CD4-positive, alpha-beta memory T cell (primary cell): ENCODE results near the gene SLC30A1. TPM values are rescaled to one million over a fixed set of nuclear protein-coding genes. Genes with fewer than 3 reads are reported as not detected.

Source experiments
- CTCF ChIA-PET: fragments of 350-600 bp; sonication (Branson Sonifier 250); formaldehyde crosslinking; loops from one replicate; lab custom pipeline; 2021; ENCODE audit warnings: inconsistent platforms; ENCODE audit not compliant: partially characterized antibody; lab: Charles Lee
- POLR2A ChIA-PET: fragments of 350-600 bp; sonication (Branson Sonifier 250); formaldehyde crosslinking; loops from one replicate; lab custom pipeline; 2021; ENCODE audit not compliant: partially characterized antibody; lab: Charles Lee
- DNase-seq, 5 donors: peaks; one replicate each; pipeline versions ENCODE4 v3.0.0 to v3.0.0-alpha.2; 2020 to 2022; ENCODE audit warnings: mixed read lengths in 1 of 5
- H3K27ac ChIP-seq: one replicate; pipeline ENCODE4 v1.7.0; 2013; ENCODE audit warnings: low read depth, low read length
- H3K27me3 ChIP-seq: 2 replicates; pipeline ENCODE4 v1.7.0; 2013; ENCODE audit warnings: mild to moderate bottlenecking, low read length, moderate library complexity; ENCODE audit not compliant: insufficient read depth
- H3K36me3 ChIP-seq: 2 replicates; pipeline ENCODE4 v1.7.0; 2013; ENCODE audit warnings: mild to moderate bottlenecking, low read length, moderate library complexity; ENCODE audit not compliant: insufficient read depth
- H3K4me1 ChIP-seq: 2 replicates; pipeline ENCODE4 v1.7.0; 2013; ENCODE audit warnings: mild to moderate bottlenecking, low read length, moderate library complexity; ENCODE audit not compliant: insufficient read depth
- H3K4me3 ChIP-seq, 2 donors: one replicate each; pipeline ENCODE4 v1.7.0; 2013; ENCODE audit warnings: low read length in 2 of 2, mild to moderate bottlenecking in 1 of 2
- H3K9me3 ChIP-seq, 2 donors: one replicate each; pipeline ENCODE4 v1.7.0; 2013; ENCODE audit warnings: low read length in 2 of 2, control low read depth in 1 of 2; ENCODE audit not compliant: control insufficient read depth in 1 of 2
- H3K27ac Mint-ChIP-seq, 7 donors: one replicate each; pipeline ENCODE4 v1.8.0; 2020 to 2021; ENCODE audit warnings: mixed read lengths in 7 of 7, mild to moderate bottlenecking in 6 of 7, inconsistent platforms in 3 of 7, moderate library complexity in 3 of 7
- H3K27me3 Mint-ChIP-seq, 2 donors: one replicate each; pipeline ENCODE4 v1.8.0; 2020 to 2021; ENCODE audit warnings: mixed read lengths in 2 of 2
- H3K36me3 Mint-ChIP-seq, 2 donors: one replicate each; pipeline ENCODE4 v1.8.0; 2020 to 2021; ENCODE audit warnings: mixed read lengths in 2 of 2, inconsistent platforms in 1 of 2, mild to moderate bottlenecking in 1 of 2
- H3K4me1 Mint-ChIP-seq, 4 donors: one replicate each; pipeline ENCODE4 v1.8.0; 2020 to 2021; ENCODE audit warnings: mixed read lengths in 4 of 4, mild to moderate bottlenecking in 1 of 4
- H3K4me3 Mint-ChIP-seq, 8 donors: one replicate each; pipeline ENCODE4 v1.8.0; 2020 to 2021; ENCODE audit warnings: mixed read lengths in 8 of 8, mild to moderate bottlenecking in 7 of 8, moderate library complexity in 6 of 8, inconsistent platforms in 3 of 8
- H3K9me3 Mint-ChIP-seq, 8 donors: one replicate each; pipeline ENCODE4 v1.8.0; 2020 to 2021; ENCODE audit warnings: mixed read lengths in 8 of 8, mild to moderate bottlenecking in 5 of 8, inconsistent platforms in 3 of 8, moderate library complexity in 1 of 8
- intact Hi-C: fragments of 100-400 bp; cut with micrococcal nuclease; formaldehyde crosslinking; loops from one replicate; pipeline ENCODE4 v1.15.1; 2023
- polyA plus RNA-seq, 2 donors: library from polyadenylated mRNA; unstranded; fragments of 300-500 nt; fragmentation: Illumina TruSeq; gene quantifications; one replicate each; pipeline ENCODE4 v1.2.3, GENCODE V29; 2021
- total RNA-seq, 2 experiments: library from RNA; stranded (reverse); gene quantifications; one replicate each; pipeline ENCODE4 v1.2.3, GENCODE V29; 2021

The SLC30A1 gene
- total and polyA plus RNA-seq, 4 experiments from 2014 or later = 2.5 to 10.6 (median 6.3) TPM

DNA sequence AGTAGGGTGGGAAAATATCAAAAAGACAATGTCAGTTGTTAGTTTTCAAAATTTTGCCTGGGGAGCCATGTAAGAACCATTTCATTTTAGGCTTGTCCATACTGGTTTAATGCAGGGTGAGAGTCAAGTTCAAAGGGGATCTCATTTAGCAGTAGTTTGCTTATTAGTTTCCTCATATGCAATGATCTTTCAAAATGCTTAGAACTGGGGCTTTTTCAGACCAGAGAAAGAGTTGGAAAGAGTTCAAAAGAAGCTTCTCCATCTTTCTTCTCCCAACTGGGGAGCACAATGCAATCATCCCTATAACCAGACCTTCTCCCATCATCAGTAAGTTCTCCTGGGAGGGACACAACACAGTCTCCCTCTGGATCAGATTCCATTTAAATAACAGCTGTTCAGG, 16.5 kb upstream of the SLC30A1 start:
- peaks cover 4 to 11% (median 5%) of the 10 kb centered on the region in 4 donors for H3K4me1 Mint-ChIP-seq
- peaks cover 2 to 7% of the 10 kb centered on the region in 2 donors for H3K27me3 Mint-ChIP-seq
- H3K4me3 ChIP-seq = no peak overlapping the region
- no peaks in the 10 kb centered on the region for H3K9me3 Mint-ChIP-seq
- H3K4me3 Mint-ChIP-seq = no peak overlapping the region
- DNase-seq = no peak
- H3K9me3 ChIP-seq = no peaks in the 10 kb centered on the region
- no peak overlapping the region for H3K27ac ChIP-seq
- no peaks in the 10 kb centered on the region for H3K36me3 ChIP-seq
- peaks cover 9% of the 10 kb centered on the region for H3K4me1 ChIP-seq
- H3K36me3 Mint-ChIP-seq = no peaks in the 10 kb centered on the region
- CTCF ChIA-PET = no interaction called here
- no peaks in the 10 kb centered on the region for H3K27me3 ChIP-seq
- no peak overlapping the region for H3K27ac Mint-ChIP-seq
- POLR2A ChIA-PET = no interaction called here
- intact Hi-C loops = no loop called here

DNA sequence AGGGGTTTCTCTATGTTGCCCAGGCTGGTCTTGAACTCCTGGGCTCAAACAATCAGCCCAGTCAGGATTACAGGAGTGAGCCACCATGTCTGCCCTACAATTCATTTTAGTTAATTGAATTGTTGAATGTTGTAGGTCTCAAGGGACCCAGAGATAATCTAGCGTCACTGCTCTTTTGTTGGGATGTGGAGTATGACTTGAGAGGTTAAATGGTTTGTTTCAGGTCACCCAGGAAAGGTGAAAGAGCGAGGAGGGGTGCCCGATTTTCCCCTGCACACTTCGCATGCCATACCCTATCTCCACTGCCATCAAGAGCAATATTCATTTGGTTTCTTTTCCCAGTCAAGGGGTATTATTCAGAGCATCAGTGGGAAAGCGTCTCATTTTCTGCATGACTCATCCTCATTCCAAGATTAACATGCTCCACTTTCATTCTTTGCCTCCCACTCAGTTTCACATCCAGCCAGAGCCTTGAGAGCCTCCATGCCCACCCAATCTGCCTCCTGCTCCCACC, 13.1 kb upstream of the SLC30A1 start:
- no peak overlapping the region for H3K4me3 ChIP-seq
- no peaks in the 10 kb centered on the region for H3K4me1 ChIP-seq
- no peaks in the 10 kb centered on the region for H3K36me3 ChIP-seq
- POLR2A ChIA-PET = no interaction called here
- no peak overlapping the region for H3K4me3 Mint-ChIP-seq
- H3K36me3 Mint-ChIP-seq = no peaks in the 10 kb centered on the region
- no peaks in the 10 kb centered on the region for H3K9me3 Mint-ChIP-seq
- DNase-seq = no peak
- no peak overlapping the region for H3K27ac Mint-ChIP-seq
- CTCF ChIA-PET = no interaction called here
- peaks cover 0 to under 1% (median 0%) of the 10 kb centered on the region in 4 donors for H3K4me1 Mint-ChIP-seq
- H3K27ac ChIP-seq = no peak overlapping the region
- H3K9me3 ChIP-seq = no peaks in the 10 kb centered on the region
- no peaks in the 10 kb centered on the region for H3K27me3 ChIP-seq
- intact Hi-C loops = no loop called here
- H3K27me3 Mint-ChIP-seq = peaks cover 3 to 7% of the 10 kb centered on the region in 2 donors

DNA sequence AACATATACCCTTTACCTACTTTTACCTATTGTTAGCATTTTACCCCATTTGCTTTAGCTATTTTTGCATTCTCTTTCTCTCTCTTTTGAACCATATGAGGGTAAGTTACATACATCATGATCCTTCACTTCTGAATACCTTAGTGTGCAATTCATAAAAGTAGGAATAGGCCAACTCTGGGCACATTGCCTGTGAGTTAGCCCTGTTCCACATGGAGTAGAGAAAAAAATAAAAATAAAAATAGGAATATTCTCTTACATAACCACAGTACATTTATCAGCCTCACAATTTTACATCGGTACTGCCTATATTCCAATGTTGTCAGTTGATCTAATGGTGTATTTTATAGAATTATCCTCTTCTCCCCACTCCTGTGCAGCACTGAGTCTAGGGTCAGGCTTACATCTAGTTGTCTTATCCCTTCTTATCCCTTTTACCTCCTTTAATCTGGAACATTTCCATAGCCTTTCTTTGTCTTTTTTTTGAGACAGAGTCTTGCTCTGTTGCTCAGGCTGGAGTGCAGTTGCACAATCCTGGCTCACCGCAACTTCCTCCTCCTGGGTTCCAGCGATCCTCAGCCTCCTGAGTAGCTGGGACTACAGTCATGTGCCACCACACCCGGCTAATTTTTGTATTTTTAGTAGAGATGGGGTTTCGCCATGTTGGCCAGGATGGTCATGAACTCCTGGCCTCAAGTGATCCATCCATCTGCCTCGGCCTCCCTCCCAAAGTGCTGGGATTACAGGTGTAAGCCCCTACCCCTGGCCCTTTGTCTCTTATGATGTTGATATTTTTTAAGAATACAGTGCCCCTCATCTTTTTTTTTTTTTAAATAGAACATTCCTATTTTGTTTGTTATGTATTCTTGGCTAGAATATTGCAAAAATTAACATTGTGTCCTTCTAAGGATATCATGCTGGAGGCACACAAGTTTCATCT, 11.1 kb upstream of the SLC30A1 start:
- H3K9me3 Mint-ChIP-seq = no peaks in the 10 kb centered on the region
- Histone ChIP-seq H3K36me3 (no peaks in the 10 kb centered on the region), H3K27me3 (no peaks in the 10 kb centered on the region), H3K4me1 (no peaks in the 10 kb centered on the region), H3K4me3 (no peak overlapping the region), H3K9me3 (no peaks in the 10 kb centered on the region), H3K27ac (no peak overlapping the region)
- H3K27me3 Mint-ChIP-seq = peaks cover 3 to 7% of the 10 kb centered on the region in 2 donors
- CTCF ChIA-PET = interaction anchor here (1.3 kb wide), 1 partner anchor 65 kb away, joined by 3 read pairs; no protein-coding TSS in a partner anchor
- no peak overlapping the region for H3K4me3 Mint-ChIP-seq
- no peaks in the 10 kb centered on the region for H3K36me3 Mint-ChIP-seq
- POLR2A ChIA-PET = no interaction called here
- no peak overlapping the region for H3K27ac Mint-ChIP-seq
- intact Hi-C loops = no loop called here
- no peak for DNase-seq
- H3K4me1 Mint-ChIP-seq = no peaks in the 10 kb centered on the region

DNA sequence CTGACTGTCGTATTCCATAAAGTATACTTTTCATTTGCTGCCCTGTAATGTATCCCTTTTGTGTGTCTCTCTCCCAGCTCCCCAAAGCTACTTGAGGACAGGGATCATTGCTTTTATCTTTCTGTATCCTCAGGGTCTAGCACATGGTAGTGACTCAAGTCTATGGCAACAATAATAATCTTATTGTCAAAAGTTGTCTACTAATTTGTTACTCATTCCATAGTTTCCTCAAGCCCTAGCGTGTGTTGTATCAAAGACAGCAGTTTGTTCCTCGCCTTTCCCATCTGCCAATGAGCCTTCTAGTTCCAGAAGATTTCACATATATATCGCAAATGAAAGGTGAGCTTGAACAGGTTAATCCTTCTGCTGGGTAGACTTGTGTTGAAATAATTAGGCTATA, 9.8 kb upstream of the SLC30A1 start:
- no peaks in the 10 kb centered on the region for H3K36me3 Mint-ChIP-seq
- peaks cover 0 to 1% (median 0%) of the 10 kb centered on the region in 4 donors for H3K4me1 Mint-ChIP-seq
- H3K27me3 ChIP-seq = no peaks in the 10 kb centered on the region
- no peaks in the 10 kb centered on the region for H3K9me3 Mint-ChIP-seq
- H3K27ac Mint-ChIP-seq = no peak overlapping the region
- H3K27ac ChIP-seq = no peak overlapping the region
- no peaks in the 10 kb centered on the region for H3K4me1 ChIP-seq
- ChIA-PET POLR2A (no interaction called here), CTCF (no interaction called here)
- H3K36me3 ChIP-seq = no peaks in the 10 kb centered on the region
- intact Hi-C loops = no loop called here
- DNase-seq = no peak
- peaks cover 3 to 7% of the 10 kb centered on the region in 2 donors for H3K27me3 Mint-ChIP-seq
- no peak overlapping the region for H3K4me3 ChIP-seq
- no peaks in the 10 kb centered on the region for H3K9me3 ChIP-seq
- no peak overlapping the region for H3K4me3 Mint-ChIP-seq

DNA sequence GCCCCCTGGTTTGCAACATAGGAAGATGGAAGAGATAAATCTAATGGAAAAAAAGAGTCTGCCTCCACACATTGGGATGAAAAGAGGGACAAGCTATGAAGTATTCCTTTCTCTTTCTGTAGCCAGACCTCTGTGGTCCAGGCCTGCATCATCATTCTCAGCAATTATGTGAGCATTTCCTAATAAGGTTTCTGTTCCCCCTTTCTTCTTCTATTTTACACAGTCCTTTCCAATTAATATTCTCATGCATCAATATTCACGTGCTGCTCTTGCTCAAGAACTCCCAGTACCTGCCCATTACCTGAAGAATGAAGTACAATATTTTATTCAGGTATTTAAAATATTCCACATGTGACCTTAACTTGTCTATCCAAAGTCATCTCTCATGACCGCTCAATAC, 8.2 kb upstream of the SLC30A1 start:
- H3K9me3 ChIP-seq = no peaks in the 10 kb centered on the region
- Mint-ChIP-seq H3K9me3 (no peaks in the 10 kb centered on the region), H3K27ac (no peak overlapping the region), H3K4me3 (no peak overlapping the region), H3K27me3 (peaks cover 1 to 5% of the 10 kb centered on the region in 2 donors), H3K4me1 (peaks cover 2 to 5% (median 2%) of the 10 kb centered on the region in 4 donors), H3K36me3 (no peaks in the 10 kb centered on the region)
- CTCF ChIA-PET = no interaction called here
- peaks cover under 1% of the 10 kb centered on the region for H3K4me1 ChIP-seq
- H3K36me3 ChIP-seq = no peaks in the 10 kb centered on the region
- no peak overlapping the region for H3K27ac ChIP-seq
- H3K27me3 ChIP-seq = no peaks in the 10 kb centered on the region
- intact Hi-C loops = no loop called here
- POLR2A ChIA-PET = no interaction called here
- no peak overlapping the region for H3K4me3 ChIP-seq
- no peak for DNase-seq

DNA sequence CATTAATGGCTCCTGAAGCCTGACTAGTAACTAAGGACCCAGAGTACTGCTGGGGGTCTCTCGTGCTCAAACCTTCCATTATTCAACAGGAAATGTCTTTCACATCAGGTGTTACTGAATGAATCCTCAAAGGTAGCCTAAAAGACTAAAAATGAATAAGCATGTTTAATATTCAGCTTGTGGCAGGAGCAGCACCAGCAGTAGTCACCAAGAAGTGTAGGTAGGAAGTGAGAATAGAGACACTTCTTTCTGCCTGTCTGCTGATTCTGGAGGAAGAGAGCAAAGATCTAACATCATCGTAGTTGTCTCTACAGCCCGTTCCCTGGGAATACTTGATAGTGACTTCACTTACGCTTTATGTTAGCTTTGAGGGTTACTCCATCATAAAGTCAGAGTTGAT, 7.6 kb upstream of the SLC30A1 start:
- no peak for DNase-seq
- H3K4me1 ChIP-seq = peaks cover 5% of the 10 kb centered on the region
- Mint-ChIP-seq H3K4me3 (no peak overlapping the region), H3K4me1 (peaks cover 6 to 11% (median 7%) of the 10 kb centered on the region in 4 donors), H3K36me3 (no peaks in the 10 kb centered on the region), H3K9me3 (no peaks in the 10 kb centered on the region), H3K27me3 (peaks cover 1 to 2% of the 10 kb centered on the region in 2 donors), H3K27ac (peak overlapping the region in 1 of 7 donors; percentile 15)
- no peak overlapping the region for H3K4me3 ChIP-seq
- H3K36me3 ChIP-seq = no peaks in the 10 kb centered on the region
- ChIA-PET POLR2A (no interaction called here), CTCF (no interaction called here)
- H3K27me3 ChIP-seq = no peaks in the 10 kb centered on the region
- H3K27ac ChIP-seq = no peak overlapping the region
- no peaks in the 10 kb centered on the region for H3K9me3 ChIP-seq
- intact Hi-C loops = no loop called here
